ENCODE data around the gene ZNRF3. TPM values are rescaled to one million over a fixed set of nuclear protein-coding genes. Genes with fewer than 3 reads are reported as not detected.

ZNRF3 gene
- total RNA-seq, 1 donor = 6.9 TPM

DNA sequence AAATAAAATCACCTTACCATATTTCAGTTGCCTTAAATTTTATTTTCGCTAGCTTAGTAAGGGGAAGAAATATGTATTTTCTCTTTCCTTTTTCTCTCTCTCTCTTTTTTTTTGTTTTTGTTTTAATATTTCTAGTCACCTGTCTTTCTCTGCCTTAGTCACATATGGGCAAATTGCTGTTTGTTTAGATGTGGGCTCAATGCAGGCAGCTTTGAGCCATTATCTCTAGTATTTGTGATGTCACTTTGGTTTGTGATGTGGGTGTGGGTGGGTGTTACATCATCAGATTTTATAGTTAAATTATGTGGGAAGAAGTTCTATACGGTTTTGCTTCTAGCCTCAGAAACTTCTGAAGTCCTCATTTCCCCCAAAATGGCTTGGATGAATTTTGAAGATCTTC lies 178.4 kb downstream of the ZNRF3 start, which contains the start of gene C22orf31:
Gene C22orf31, minus strand, starts transcription at position 59 of the 400 bp plus-strand sequence. Its CDS starts 39 bp downstream, at position 20.
- TF ChIP-seq, protein P1, sequence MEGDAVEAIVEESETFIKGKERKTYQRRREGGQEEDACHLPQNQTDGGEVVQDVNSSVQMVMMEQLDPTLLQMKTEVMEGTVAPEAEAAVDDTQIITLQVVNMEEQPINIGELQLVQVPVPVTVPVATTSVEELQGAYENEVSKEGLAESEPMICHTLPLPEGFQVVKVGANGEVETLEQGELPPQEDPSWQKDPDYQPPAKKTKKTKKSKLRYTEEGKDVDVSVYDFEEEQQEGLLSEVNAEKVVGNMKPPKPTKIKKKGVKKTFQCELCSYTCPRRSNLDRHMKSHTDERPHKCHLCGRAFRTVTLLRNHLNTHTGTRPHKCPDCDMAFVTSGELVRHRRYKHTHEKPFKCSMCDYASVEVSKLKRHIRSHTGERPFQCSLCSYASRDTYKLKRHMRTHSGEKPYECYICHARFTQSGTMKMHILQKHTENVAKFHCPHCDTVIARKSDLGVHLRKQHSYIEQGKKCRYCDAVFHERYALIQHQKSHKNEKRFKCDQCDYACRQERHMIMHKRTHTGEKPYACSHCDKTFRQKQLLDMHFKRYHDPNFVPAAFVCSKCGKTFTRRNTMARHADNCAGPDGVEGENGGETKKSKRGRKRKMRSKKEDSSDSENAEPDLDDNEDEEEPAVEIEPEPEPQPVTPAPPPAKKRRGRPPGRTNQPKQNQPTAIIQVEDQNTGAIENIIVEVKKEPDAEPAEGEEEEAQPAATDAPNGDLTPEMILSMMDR (IDR thresholded peaks at IDR 0.05; ENCODE audit: extremely low read depth, low read depth, low read length) = no peak
- Histone ChIP-seq H3K9me3 (ENCODE audit: low read depth, low read length) (no peaks in the 10 kb centered on the region), H3K36me3 (ENCODE audit: insufficient read depth, low read length) (no peaks in the 10 kb centered on the region), H3K4me3 (ENCODE audit: insufficient read depth, low read length) (no peak within 1 kb of the TSS), H3K4me2 (ENCODE audit: insufficient read depth, low read length) (no peak within 1 kb of the TSS), H3K4me1 (ENCODE audit: insufficient read depth, low read length) (no peaks in the 10 kb centered on the region), H2AFZ (ENCODE audit: low read length) (no peak within 1 kb of the TSS), H4K20me1 (ENCODE audit: insufficient read depth, low read length) (no peaks in the 10 kb centered on the region), H3K27ac (ENCODE audit: low read depth, low read length) (no peak within 1 kb of the TSS), H3K79me2 (ENCODE audit: insufficient read depth, low read length) (no peaks in the 10 kb centered on the region), H3K27me3 (ENCODE audit: insufficient read depth, low read length) (peaks cover under 1% of the 10 kb centered on the region)
- DNase-seq (ENCODE audit: insufficient read length, low spot score, missing footprints) = peak; percentile 58

DNA sequence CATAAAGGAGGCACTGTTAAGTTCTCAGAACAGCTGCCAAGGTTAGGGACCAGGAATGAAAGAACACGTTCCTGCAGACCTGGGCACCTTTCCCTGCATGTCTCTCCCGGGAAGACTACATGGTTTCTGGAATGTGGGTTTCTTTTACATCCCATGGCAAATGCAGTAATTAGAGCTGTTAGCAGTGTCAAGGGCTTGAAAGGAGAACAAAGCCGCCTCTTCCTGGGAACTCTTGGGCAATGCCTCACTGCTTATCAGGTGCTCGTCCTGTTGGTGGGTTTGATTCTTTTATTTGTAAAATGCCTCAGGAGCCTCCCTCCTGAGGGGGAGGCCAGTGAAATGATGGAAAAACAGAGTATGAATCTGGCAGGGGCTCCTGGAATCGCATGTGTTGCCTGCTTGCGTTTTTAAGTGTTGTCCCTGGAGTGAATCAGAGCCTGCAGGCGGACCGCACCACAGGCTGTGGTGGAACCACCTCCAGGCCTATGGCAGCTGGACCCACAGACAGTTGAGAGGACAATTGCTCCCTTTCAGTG lies 179.0 kb downstream of the ZNRF3 start:
- Histone ChIP-seq H3K4me3 (ENCODE audit: insufficient read depth, low read length) (no peak overlapping the region), H2AFZ (ENCODE audit: low read length) (no peak overlapping the region), H3K36me3 (ENCODE audit: insufficient read depth, low read length) (no peaks in the 10 kb centered on the region), H3K4me1 (ENCODE audit: insufficient read depth, low read length) (no peaks in the 10 kb centered on the region), H3K27ac (ENCODE audit: low read depth, low read length) (no peak overlapping the region), H3K79me2 (ENCODE audit: insufficient read depth, low read length) (no peaks in the 10 kb centered on the region), H3K9me3 (ENCODE audit: low read depth, low read length) (no peaks in the 10 kb centered on the region), H4K20me1 (ENCODE audit: insufficient read depth, low read length) (no peaks in the 10 kb centered on the region), H3K4me2 (ENCODE audit: insufficient read depth, low read length) (no peak overlapping the region), H3K27me3 (ENCODE audit: insufficient read depth, low read length) (peaks cover 2% of the 10 kb centered on the region)
- TF ChIP-seq, protein P1 (IDR thresholded peaks at IDR 0.05; ENCODE audit: extremely low read depth, low read depth, low read length) = no peak
- peak; percentile 60 for DNase-seq (ENCODE audit: insufficient read length, low spot score, missing footprints)

DNA sequence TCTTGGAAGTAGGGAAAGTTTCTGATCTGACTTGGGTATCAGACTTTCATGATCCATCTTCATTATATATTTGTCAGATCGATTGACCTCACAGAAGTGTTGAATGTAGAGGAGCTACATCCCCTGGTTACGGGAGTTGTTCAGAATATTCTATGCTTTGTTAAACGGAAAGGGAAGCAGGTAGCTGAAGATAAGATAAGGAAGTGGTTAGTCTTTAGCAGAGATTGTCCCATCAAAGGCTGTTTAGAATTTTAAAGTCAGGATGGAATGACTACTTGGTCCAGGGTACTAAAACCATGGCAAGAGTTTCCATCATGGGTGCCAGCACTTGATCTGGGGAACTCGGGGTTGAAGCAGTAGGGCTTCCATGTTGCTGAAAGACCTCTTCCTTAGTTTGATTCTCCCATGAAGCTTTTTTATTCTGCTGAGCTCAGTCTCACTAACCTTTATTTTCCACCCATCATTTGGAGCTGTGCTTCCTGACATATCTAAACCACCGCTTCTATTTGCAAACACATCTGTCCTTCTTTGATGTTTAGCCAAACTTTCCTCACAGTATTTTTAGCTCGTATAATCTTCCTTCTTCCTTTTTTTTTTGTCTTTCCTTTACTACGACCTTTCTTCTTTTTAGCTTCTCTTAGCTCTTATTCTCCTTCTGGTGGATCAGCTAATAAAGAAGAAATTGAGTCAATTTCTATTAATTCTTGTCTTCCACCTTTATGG lies 182.3 kb downstream of the ZNRF3 start:
- no peaks in the 10 kb centered on the region for H3K9me3 ChIP-seq (ENCODE audit: low read depth, low read length)
- H2AFZ ChIP-seq (ENCODE audit: low read length) = no peak overlapping the region
- TF ChIP-seq, protein P1 (IDR thresholded peaks at IDR 0.05; ENCODE audit: extremely low read depth, low read depth, low read length) = no peak
- H3K4me1 ChIP-seq (ENCODE audit: insufficient read depth, low read length) = no peaks in the 10 kb centered on the region
- no peaks in the 10 kb centered on the region for H3K36me3 ChIP-seq (ENCODE audit: insufficient read depth, low read length)
- H3K79me2 ChIP-seq (ENCODE audit: insufficient read depth, low read length) = no peaks in the 10 kb centered on the region
- DNase-seq (ENCODE audit: insufficient read length, low spot score, missing footprints) = peak; percentile 48
- no peaks in the 10 kb centered on the region for H4K20me1 ChIP-seq (ENCODE audit: insufficient read depth, low read length)
- peaks cover 2% of the 10 kb centered on the region for H3K27me3 ChIP-seq (ENCODE audit: insufficient read depth, low read length)
- H3K4me2 ChIP-seq (ENCODE audit: insufficient read depth, low read length) = no peak overlapping the region
- no peak overlapping the region for H3K27ac ChIP-seq (ENCODE audit: low read depth, low read length)
- H3K4me3 ChIP-seq (ENCODE audit: insufficient read depth, low read length) = no peak overlapping the region

DNA sequence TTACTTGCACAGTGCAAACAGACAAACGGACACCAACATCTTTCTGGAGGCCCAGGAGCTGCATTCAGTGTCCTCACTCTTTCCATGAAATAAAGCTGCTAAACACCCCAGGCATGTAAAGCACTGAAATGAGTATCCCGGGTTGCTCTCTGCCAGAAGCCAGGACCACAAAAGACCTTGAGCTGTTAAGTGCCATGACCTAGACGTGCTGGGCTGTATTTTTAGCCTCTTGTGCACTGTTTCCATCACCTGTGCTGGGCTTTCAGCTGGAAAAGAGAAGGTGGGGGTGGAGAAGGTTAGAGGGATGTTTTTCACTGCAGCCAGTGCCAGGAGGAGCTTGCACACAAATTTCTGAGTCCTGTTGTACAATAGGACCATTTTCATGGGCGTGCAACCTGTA lies 186.1 kb downstream of the ZNRF3 start:
- TF ChIP-seq, protein P1 (IDR thresholded peaks at IDR 0.05; ENCODE audit: extremely low read depth, low read depth, low read length) = no peak

More for the DNA sequence above, 186.1 kb downstream of the ZNRF3 start:
- no peak overlapping the region for H3K4me3 ChIP-seq (ENCODE audit: insufficient read depth, low read length)
- no peaks in the 10 kb centered on the region for H3K79me2 ChIP-seq (ENCODE audit: insufficient read depth, low read length)
- H2AFZ ChIP-seq (ENCODE audit: low read length) = no peak overlapping the region
- no peaks in the 10 kb centered on the region for H3K36me3 ChIP-seq (ENCODE audit: insufficient read depth, low read length)
- peaks cover 8% of the 10 kb centered on the region for H3K4me1 ChIP-seq (ENCODE audit: insufficient read depth, low read length)
- H4K20me1 ChIP-seq (ENCODE audit: insufficient read depth, low read length) = no peaks in the 10 kb centered on the region
- no peak overlapping the region for H3K4me2 ChIP-seq (ENCODE audit: insufficient read depth, low read length)
- no peaks in the 10 kb centered on the region for H3K9me3 ChIP-seq (ENCODE audit: low read depth, low read length)
- H3K27ac ChIP-seq (ENCODE audit: low read depth, low read length) = no peak overlapping the region
- DNase-seq (ENCODE audit: insufficient read length, low spot score, missing footprints) = no peak
- peaks cover 16% of the 10 kb centered on the region for H3K27me3 ChIP-seq (ENCODE audit: insufficient read depth, low read length)

All from osteoblast (primary cell).